GM18520 (cell line): ENCODE results near the gene TUBB4B.

ENCODE experiments used
- ATAC-seq: cut with Tn5 transposase; IDR thresholded peaks from one replicate; pipeline ENCODE4 v1.9.1; 2021; ENCODE audit not compliant: unreplicated experiment

Gene TUBB4B

GRCh38 chr9:137293094-137293481 lies 52.0 kb downstream of the TUBB4B start:
- no peak for ATAC-seq
